A549 (cell line): ENCODE measurements around the gene YWHAB. TPM values are rescaled to one million over a fixed set of nuclear protein-coding genes. Genes with fewer than 3 reads are reported as not detected.

Experiments used
- ATAC-seq, 2 experiments: fragments of 200-7000 bp in 1 of 2; fragments of >200 bp in 1 of 2; cut with Nextera tagmentation in 1 of 2; cut with Tn5 transposase in 1 of 2; 3 replicates each; pipeline versions ENCODE4 v1.8.0 to v1.9.1; 2018 to 2020; ENCODE audit warnings: mild to moderate bottlenecking in 1 of 2, moderate library complexity in 1 of 2
- CTCF ChIA-PET: fragments of 300-600 bp; sonication (Branson Sonifier 250); formaldehyde crosslinking; extraction: SDS; loops from one replicate; lab custom pipeline; 2021; ENCODE audit warnings: antibody characterized with exemption, inconsistent platforms; lab: Yijun Ruan, JAX
- POLR2A ChIA-PET: fragments of 350-600 bp; formaldehyde crosslinking; extraction: SDS; loops from one replicate; lab custom pipeline; 2021; ENCODE audit warnings: antibody characterized with exemption, inconsistent platforms; lab: Yijun Ruan, JAX
- DNase-seq, 2 experiments: peaks; one replicate each; pipeline versions ENCODE4 v3.0.0 to v3.0.0-alpha.2; 2011 to 2016; ENCODE audit warnings: low read depth in 1 of 2, low spot score in 1 of 2
- FAIRE-seq: peaks from 2 replicates; lab custom pipeline; 2011; peaks lifted over from hg19 to GRCh38; lab: Jason Lieb, UNC
- H3K27ac ChIP-seq, 2 experiments: fragments of >200 bp; sonication (Bioruptor Twin); formaldehyde crosslinking; 3 replicates each; pipeline ENCODE4 v1.5.1; 2016 to 2017
- H3K4me1 ChIP-seq: fragments of >200 bp; sonication (Bioruptor Twin); formaldehyde crosslinking; 3 replicates; pipeline ENCODE4 v1.6.1; 2016
- H3K4me2 ChIP-seq: fragments of >200 bp; sonication (Bioruptor Twin); formaldehyde crosslinking; 3 replicates; pipeline ENCODE4 v1.6.1; 2016
- H3K4me3 ChIP-seq: fragments of >200 bp; sonication (Bioruptor Twin); formaldehyde crosslinking; 3 replicates; pipeline ENCODE4 v1.5.1; 2016
- H3K9me3 ChIP-seq: fragments of >200 bp; sonication (Bioruptor Twin); formaldehyde crosslinking; 3 replicates; pipeline ENCODE4 v1.6.1; 2016
- CHD4 ChIP-seq: fragments of 200-600 bp; sonication (generic); IDR thresholded peaks from 2 replicates; pipeline ENCODE4 v1.6.1; 2016; ENCODE audit warnings: antibody characterized with exemption, mild to moderate bottlenecking, borderline replicate concordance
- FOSB ChIP-seq: fragments of 250-450 bp; sonication (Bioruptor Pico); IDR thresholded peaks from 2 replicates; pipeline ENCODE4 v1.5.0; 2020; ENCODE audit warnings: mild to moderate bottlenecking, moderate library complexity
- FOSL2 ChIP-seq, 2 experiments: fragments of 450-650 bp in 1 of 2; fragments of >200 bp in 1 of 2; sonication (Bioruptor Twin) in 1 of 2; formaldehyde crosslinking; IDR thresholded peaks; 2 replicates each; pipeline versions ENCODE4 v1.5.0 to v1.6.1; 2016 to 2020; ENCODE audit warnings: mild to moderate bottlenecking in 1 of 2, moderate library complexity in 1 of 2
- GATA3 ChIP-seq: IDR thresholded peaks from 2 replicates; pipeline ENCODE4 v1.6.1; 2012; ENCODE audit warnings: borderline replicate concordance
- HDAC2 ChIP-seq: fragments of 200-600 bp; sonication (generic); IDR thresholded peaks from 2 replicates; pipeline ENCODE4 v1.6.1; 2016
- HES2 ChIP-seq: fragments of >200 bp; sonication (Bioruptor Twin); formaldehyde crosslinking; IDR thresholded peaks from 2 replicates; pipeline ENCODE4 v1.6.1; 2016
- HMGXB4 ChIP-seq: fragments of 250-450 bp; sonication (Bioruptor Pico); IDR thresholded peaks from 2 replicates; pipeline ENCODE4 v1.5.0; 2021; ENCODE audit warnings: mild to moderate bottlenecking, moderate library complexity, borderline replicate concordance
- HOXB13 ChIP-seq: fragments of 250-450 bp; sonication (Bioruptor Pico); IDR thresholded peaks from 2 replicates; pipeline ENCODE4 v1.5.0; 2020; ENCODE audit warnings: low read depth, mild to moderate bottlenecking, moderate library complexity
- JUNB ChIP-seq: fragments of >200 bp; sonication (Bioruptor Twin); formaldehyde crosslinking; IDR thresholded peaks from 2 replicates; pipeline ENCODE4 v1.6.1; 2016
- KDM1A ChIP-seq: fragments of 200-600 bp; sonication (generic); IDR thresholded peaks from 2 replicates; pipeline ENCODE4 v1.6.1; 2016; ENCODE audit warnings: low read depth, mild to moderate bottlenecking
- KDM5A ChIP-seq: fragments of 200-600 bp; sonication (generic); IDR thresholded peaks from 2 replicates; pipeline ENCODE4 v1.6.1; 2016; ENCODE audit warnings: antibody characterized with exemption, mild to moderate bottlenecking
- MAFK ChIP-seq: fragments of 450-650 bp; IDR thresholded peaks from 2 replicates; pipeline ENCODE4 v1.6.1; 2014; ENCODE audit not compliant: partially characterized antibody
- MAZ ChIP-seq: fragments of 150-350 bp; IDR thresholded peaks from 2 replicates; pipeline ENCODE4 v1.6.1; 2014; ENCODE audit warnings: antibody characterized with exemption, low read depth, low read length, borderline replicate concordance
- MYC ChIP-seq: IDR thresholded peaks from 2 replicates; pipeline ENCODE4 v1.6.1; 2012; ENCODE audit warnings: mild to moderate bottlenecking, inconsistent platforms, low read length, improper control_type of control experiment, borderline replicate concordance
- NPAS2 ChIP-seq: fragments of 250-450 bp; sonication (Bioruptor Pico); IDR thresholded peaks from 2 replicates; pipeline ENCODE4 v1.8.0; 2022; ENCODE audit warnings: mild to moderate bottlenecking, moderate library complexity, borderline replicate concordance
- NR3C1 ChIP-seq: fragments of >200 bp; sonication (Bioruptor Twin); formaldehyde crosslinking; IDR thresholded peaks from 3 replicates; pipeline ENCODE4 v1.6.1; 2017
- PHF8 ChIP-seq: fragments of 200-600 bp; sonication (generic); IDR thresholded peaks from 2 replicates; pipeline ENCODE4 v1.6.1; 2016; ENCODE audit warnings: low read depth, mild to moderate bottlenecking, antibody characterized with exemption, moderate library complexity, borderline replicate concordance
- POLR2A ChIP-seq: IDR thresholded peaks from 2 replicates; pipeline ENCODE4 v1.6.1; 2012; ENCODE audit warnings: mild to moderate bottlenecking, low read length
- POLR2AphosphoS2 ChIP-seq: conservative IDR thresholded peaks from 2 replicates; pipeline ENCODE4 v1.6.1; 2012; ENCODE audit warnings: low read length, improper control_type of control experiment, inconsistent platforms
- RAD21 ChIP-seq, 2 experiments: fragments of >200 bp in 1 of 2; sonication (Bioruptor Twin) in 1 of 2; formaldehyde crosslinking in 1 of 2; IDR thresholded peaks in 1 of 2; conservative IDR thresholded peaks in 1 of 2; 2 replicates in 1 of 2; 3 replicates in 1 of 2; pipeline ENCODE4 v1.6.1; 2012 to 2018; ENCODE audit warnings: inconsistent platforms in 1 of 2
- RFX5 ChIP-seq: fragments of 450-650 bp; IDR thresholded peaks from 2 replicates; pipeline ENCODE4 v1.7.1; 2014; ENCODE audit warnings: antibody characterized with exemption, mild to moderate bottlenecking, moderate library complexity
- RNF2 ChIP-seq: fragments of 200-600 bp; sonication (generic); IDR thresholded peaks from 2 replicates; pipeline ENCODE4 v1.6.1; 2016; ENCODE audit warnings: low read depth, mild to moderate bottlenecking, antibody characterized with exemption, moderate library complexity, borderline replicate concordance
- SREBF2 ChIP-seq: fragments of 450-650 bp; IDR thresholded peaks from 2 replicates; pipeline ENCODE4 v1.6.1; 2014; ENCODE audit warnings: mild to moderate bottlenecking, moderate library complexity
- TFCP2L1 ChIP-seq: fragments of 250-450 bp; sonication (Bioruptor Pico); IDR thresholded peaks from 2 replicates; pipeline ENCODE4 v1.5.0; 2021; ENCODE audit warnings: mild to moderate bottlenecking
- ZFP36 ChIP-seq: fragments of 450-650 bp; IDR thresholded peaks from 2 replicates; pipeline ENCODE4 v1.6.1; 2014; ENCODE audit warnings: borderline replicate concordance; ENCODE audit not compliant: partially characterized antibody
- ZNF302 ChIP-seq: fragments of 250-450 bp; sonication (Bioruptor Pico); IDR thresholded peaks from 2 replicates; pipeline ENCODE4 v1.9.0; 2021; ENCODE audit warnings: inconsistent platforms, mild to moderate bottlenecking, moderate library complexity
- ZSCAN20 ChIP-seq: fragments of 250-450 bp; sonication (Bioruptor Pico); IDR thresholded peaks from 2 replicates; pipeline ENCODE4 v1.8.0; 2022; ENCODE audit warnings: mild to moderate bottlenecking, moderate library complexity
- WGBS: methylation state at CpG from one replicate; pipeline ENCODE4 v1.1.6; 2017; ENCODE audit errors: missing lambda C conversion rate; 5-methylcytosine and 5-hydroxymethylcytosine counted together
- polyA plus RNA-seq, 4 experiments: library from polyadenylated mRNA; depleted of rRNA in 3 of 4; stranded (reverse); fragments of >200 nt; fragmentation: RNase III in 1 of 4; extraction: RNeasy Plus Mini Kit Qiagen cat#74134 plus additional on column Dnase treatment in 1 of 4; gene quantifications; 2 replicates in 3 of 4; 3 replicates in 1 of 4; pipeline ENCODE4 v1.2.3, GENCODE V29; 2011 to 2017

YWHAB gene
- polyA plus RNA-seq, 2 of the 4 experiments (the other 2 are of a cell fraction), result 163 to 205 TPM

GRCh38 chr20:44891826-44892225 is 6.3 kb downstream of the YWHAB start:
- WGBS, result 83% methylated on average over 1 of the region's 1 CpG
- ATAC-seq (no peak), FAIRE-seq (no peak), DNase-seq (no peak)
- peaks cover 29% of the 10 kb centered on the region; the same call in 2 of the 3 replicates for H3K4me1 ChIP-seq
- no peaks in the 10 kb centered on the region for H3K9me3 ChIP-seq
- POLR2A ChIA-PET, result no interaction called here
- TF ChIP-seq ZSCAN20 (no peak), MAFK (no peak), CHD4 (no peak), KDM5A (no peak)
- H3K4me3 ChIP-seq, result no peak overlapping the region
- CTCF ChIA-PET, result interaction anchor here (0.6 to 0.8 kb wide), 2 partner anchors 43 to 141 kb away, joined by 3 read pairs; no protein-coding TSS in a partner anchor
- no peak overlapping the region for H3K27ac ChIP-seq
- no peak overlapping the region for H3K4me2 ChIP-seq

GRCh38 chr20:44894959-44895358 is 9.5 kb downstream of the YWHAB start:
- ChIA-PET POLR2A (no interaction called here), CTCF (no interaction called here)
- H3K9me3 ChIP-seq, result no peaks in the 10 kb centered on the region
- ATAC-seq (no peak), DNase-seq (no peak), FAIRE-seq (no peak)
- 84% methylated on average over 2 of the region's 2 CpGs for WGBS
- no peak overlapping the region for H3K27ac ChIP-seq
- no peak overlapping the region for H3K4me2 ChIP-seq
- 0 out of 3 replicates have a peak, but pooled peaks cover 4% of the 10 kb centered on the region for H3K4me1 ChIP-seq
- no peak for TF ChIP-seq PHF8
- TF ChIP-seq MYC, result no peak
- no peak for TF ChIP-seq CHD4
- TF ChIP-seq JUNB, result no peak
- TF ChIP-seq NPAS2 (CRISPR knock-in tag), result no peak
- TF ChIP-seq RFX5, result no peak
- TF ChIP-seq KDM5A, result no peak
- no peak for TF ChIP-seq RAD21 (conservative IDR thresholded peaks at IDR 0.05 in 1 of 2, IDR thresholded peaks at IDR 0.05 in 1 of 2)
- no peak for TF ChIP-seq GATA3
- H3K4me3 ChIP-seq, result no peak overlapping the region

- FAIRE-seq (no peak), DNase-seq (no peak), ATAC-seq (no peak)
- Histone ChIP-seq H3K4me1 (peaks cover 7% of the 10 kb centered on the region; the same call in 1 of the 3 replicates), H3K9me3 (no peaks in the 10 kb centered on the region), H3K27ac (no peak overlapping the region), H3K4me2 (no peak overlapping the region), H3K4me3 (no peak overlapping the region)
- no peak for TF ChIP-seq MAZ
- TF ChIP-seq NR3C1, result no peak
- no peak for TF ChIP-seq KDM1A
- no peak for TF ChIP-seq FOSL2 (IDR thresholded peaks at IDR 0.05)
- no peak for TF ChIP-seq FOSL2 (CRISPR knock-in tag; IDR thresholded peaks at IDR 0.05)
- TF ChIP-seq ZFP36, result no peak
- TF ChIP-seq FOSB (CRISPR knock-in tag), result no peak
- TF ChIP-seq HES2, result no peak
- TF ChIP-seq SREBF2, result no peak
- TF ChIP-seq RNF2, result no peak
- no peak for TF ChIP-seq ZNF302 (CRISPR knock-in tag)
- no peak for TF ChIP-seq POLR2A
- no peak for TF ChIP-seq HDAC2
- TF ChIP-seq HOXB13, result no peak
- TF ChIP-seq POLR2AphosphoS2, result no peak
- no peak for TF ChIP-seq HMGXB4 (CRISPR knock-in tag)
- TF ChIP-seq RAD21 (conservative IDR thresholded peaks at IDR 0.05 in 1 of 2, IDR thresholded peaks at IDR 0.05 in 1 of 2), result no peak
- TF ChIP-seq TFCP2L1 (CRISPR knock-in tag), result no peak
- no peak for TF ChIP-seq ZSCAN20
- CTCF ChIA-PET, result interaction anchor here (1.0 to 1.2 kb wide), 2 partner anchors 148 to 149 kb away, joined by 3 to 4 read pairs; no protein-coding TSS in a partner anchor
- POLR2A ChIA-PET, result interaction anchor here (1.6 kb wide), 1 partner anchor 11 kb away, joined by 6 read pairs; the partner anchor contains the start of gene YWHAB
- 100% methylated on average over 1 of the region's 1 CpG for WGBS
Measured at GRCh38 chr20:44896583-44896982, 11.1 kb downstream of the YWHAB start.
